ENCODE data around the gene CEP19.

The CEP19 gene

GRCh38 chr3:196688349-196688748, 23.7 kb downstream of the CEP19 start:
- peak overlapping the region; percentile 2; the same call in 1 of the 2 replicates for H3K4me3 ChIP-seq (ENCODE audit: low read depth, low read length)
- H3K27me3 ChIP-seq (ENCODE audit: insufficient read depth, low read length): no peaks in the 10 kb centered on the region
- no peaks in the 10 kb centered on the region for H3K79me2 ChIP-seq (ENCODE audit: control insufficient read depth, insufficient read depth, low read length, unreplicated experiment)
- no peaks in the 10 kb centered on the region for H3K36me3 ChIP-seq (ENCODE audit: insufficient read depth, low read length)
- H2AFZ ChIP-seq (ENCODE audit: low read length, unreplicated experiment): peak overlapping the region; percentile 14
- peak overlapping the region; percentile 81 for H3K27ac ChIP-seq (ENCODE audit: low read depth, low read length)
- H3K4me1 ChIP-seq (ENCODE audit: control insufficient read depth, insufficient read depth, low read length, unreplicated experiment): peaks cover 22% of the 10 kb centered on the region

- H3K4me3 ChIP-seq (ENCODE audit: low read depth, low read length): no peak overlapping the region
- H3K27ac ChIP-seq (ENCODE audit: low read depth, low read length): peak overlapping the region; percentile 28; the same call in 1 of the 2 replicates
- H3K4me1 ChIP-seq (ENCODE audit: control insufficient read depth, insufficient read depth, low read length, unreplicated experiment): peaks cover 22% of the 10 kb centered on the region
Observed at GRCh38 chr3:196686436-196686835, 25.6 kb downstream of the CEP19 start.

GRCh38 chr3:196684548-196685407, 27.3 kb downstream of the CEP19 start:
- peak overlapping the region; percentile 67 for H2AFZ ChIP-seq (ENCODE audit: low read length, unreplicated experiment)
- no peak overlapping the region for H3K27ac ChIP-seq (ENCODE audit: low read depth, low read length)
- H3K36me3 ChIP-seq (ENCODE audit: insufficient read depth, low read length): no peaks in the 10 kb centered on the region
- peaks cover 22% of the 10 kb centered on the region for H3K4me1 ChIP-seq (ENCODE audit: control insufficient read depth, insufficient read depth, low read length, unreplicated experiment)
- no peaks in the 10 kb centered on the region for H3K79me2 ChIP-seq (ENCODE audit: control insufficient read depth, insufficient read depth, low read length, unreplicated experiment)
- no peak overlapping the region for H3K4me3 ChIP-seq (ENCODE audit: low read depth, low read length)
- H3K27me3 ChIP-seq (ENCODE audit: insufficient read depth, low read length): peaks cover 4% of the 10 kb centered on the region; the same call in 1 of the 2 replicates

More at GRCh38 chr3:196686436-196686835, 25.6 kb downstream of the CEP19 start:
- H2AFZ ChIP-seq (ENCODE audit: low read length, unreplicated experiment): no peak overlapping the region
- no peaks in the 10 kb centered on the region for H3K79me2 ChIP-seq (ENCODE audit: control insufficient read depth, insufficient read depth, low read length, unreplicated experiment)
- H3K27me3 ChIP-seq (ENCODE audit: insufficient read depth, low read length): no peaks in the 10 kb centered on the region
- H3K36me3 ChIP-seq (ENCODE audit: insufficient read depth, low read length): no peaks in the 10 kb centered on the region

- H3K27ac ChIP-seq (ENCODE audit: low read depth, low read length): no peak overlapping the region
- H3K27me3 ChIP-seq (ENCODE audit: insufficient read depth, low read length): peaks cover 21% of the 10 kb centered on the region
- no peak overlapping the region for H3K4me3 ChIP-seq (ENCODE audit: low read depth, low read length)
- H3K4me1 ChIP-seq (ENCODE audit: control insufficient read depth, insufficient read depth, low read length, unreplicated experiment): no peaks in the 10 kb centered on the region
- no peaks in the 10 kb centered on the region for H3K36me3 ChIP-seq (ENCODE audit: insufficient read depth, low read length)
- no peaks in the 10 kb centered on the region for H3K79me2 ChIP-seq (ENCODE audit: control insufficient read depth, insufficient read depth, low read length, unreplicated experiment)
- H2AFZ ChIP-seq (ENCODE audit: low read length, unreplicated experiment): no peak overlapping the region
Observed at GRCh38 chr3:196677931-196678330, 34.1 kb downstream of the CEP19 start.

- Histone ChIP-seq H3K36me3 (ENCODE audit: insufficient read depth, low read length) (no peaks in the 10 kb centered on the region), H3K4me1 (ENCODE audit: control insufficient read depth, insufficient read depth, low read length, unreplicated experiment) (no peaks in the 10 kb centered on the region), H2AFZ (ENCODE audit: low read length, unreplicated experiment) (no peak overlapping the region), H3K27me3 (ENCODE audit: insufficient read depth, low read length) (peaks cover 21% of the 10 kb centered on the region), H3K27ac (ENCODE audit: low read depth, low read length) (no peak overlapping the region), H3K79me2 (ENCODE audit: control insufficient read depth, insufficient read depth, low read length, unreplicated experiment) (no peaks in the 10 kb centered on the region), H3K4me3 (ENCODE audit: low read depth, low read length) (no peak overlapping the region)
Observed at GRCh38 chr3:196677353-196677752, 34.7 kb downstream of the CEP19 start.

GRCh38 chr3:196673632-196674031, 38.4 kb downstream of the CEP19 start:
- no peak overlapping the region for H3K27ac ChIP-seq (ENCODE audit: low read depth, low read length)
- H3K4me1 ChIP-seq (ENCODE audit: control insufficient read depth, insufficient read depth, low read length, unreplicated experiment): no peaks in the 10 kb centered on the region

GRCh38 chr3:196670339-196670738, 41.7 kb downstream of the CEP19 start:
- Histone ChIP-seq H3K27me3 (ENCODE audit: insufficient read depth, low read length) (0 out of 2 replicates have a peak, but pooled peaks cover 3% of the 10 kb centered on the region), H3K27ac (ENCODE audit: low read depth, low read length) (no peak overlapping the region), H2AFZ (ENCODE audit: low read length, unreplicated experiment) (peak overlapping the region; percentile 4), H3K79me2 (ENCODE audit: control insufficient read depth, insufficient read depth, low read length, unreplicated experiment) (no peaks in the 10 kb centered on the region), H3K4me1 (ENCODE audit: control insufficient read depth, insufficient read depth, low read length, unreplicated experiment) (peaks cover 10% of the 10 kb centered on the region), H3K4me3 (ENCODE audit: low read depth, low read length) (no peak overlapping the region), H3K36me3 (ENCODE audit: insufficient read depth, low read length) (no peaks in the 10 kb centered on the region)

More at GRCh38 chr3:196673632-196674031, 38.4 kb downstream of the CEP19 start:
- Histone ChIP-seq H3K36me3 (ENCODE audit: insufficient read depth, low read length) (no peaks in the 10 kb centered on the region), H3K27me3 (ENCODE audit: insufficient read depth, low read length) (peaks cover 12% of the 10 kb centered on the region), H3K4me3 (ENCODE audit: low read depth, low read length) (no peak overlapping the region), H2AFZ (ENCODE audit: low read length, unreplicated experiment) (no peak overlapping the region), H3K79me2 (ENCODE audit: control insufficient read depth, insufficient read depth, low read length, unreplicated experiment) (no peaks in the 10 kb centered on the region)

GRCh38 chr3:196667056-196667825, 44.8 kb downstream of the CEP19 start:
- Histone ChIP-seq H3K27ac (ENCODE audit: low read depth, low read length) (no peak overlapping the region), H3K4me3 (ENCODE audit: low read depth, low read length) (no peak overlapping the region), H3K4me1 (ENCODE audit: control insufficient read depth, insufficient read depth, low read length, unreplicated experiment) (peaks cover 15% of the 10 kb centered on the region), H2AFZ (ENCODE audit: low read length, unreplicated experiment) (no peak overlapping the region), H3K36me3 (ENCODE audit: insufficient read depth, low read length) (no peaks in the 10 kb centered on the region), H3K79me2 (ENCODE audit: control insufficient read depth, insufficient read depth, low read length, unreplicated experiment) (no peaks in the 10 kb centered on the region), H3K27me3 (ENCODE audit: insufficient read depth, low read length) (no peaks in the 10 kb centered on the region)

- H3K79me2 ChIP-seq (ENCODE audit: control insufficient read depth, insufficient read depth, low read length, unreplicated experiment): no peaks in the 10 kb centered on the region
- H3K4me1 ChIP-seq (ENCODE audit: control insufficient read depth, insufficient read depth, low read length, unreplicated experiment): peaks cover 15% of the 10 kb centered on the region
- H3K27me3 ChIP-seq (ENCODE audit: insufficient read depth, low read length): no peaks in the 10 kb centered on the region
- peak overlapping the region; percentile 38; the same call in 1 of the 2 replicates for H3K27ac ChIP-seq (ENCODE audit: low read depth, low read length)
- no peak overlapping the region for H3K4me3 ChIP-seq (ENCODE audit: low read depth, low read length)
- H2AFZ ChIP-seq (ENCODE audit: low read length, unreplicated experiment): peak overlapping the region; percentile 80
- H3K36me3 ChIP-seq (ENCODE audit: insufficient read depth, low read length): no peaks in the 10 kb centered on the region
Observed at GRCh38 chr3:196666001-196666867, 45.8 kb downstream of the CEP19 start.

All from ACC112 (cell line).